K562 (cell line): Measurements from ENCODE around the gene TENM4.

Experiments used
- E2F1 ChIP-seq: sonication (generic); formaldehyde crosslinking; IDR thresholded peaks from 2 replicates; pipeline ENCODE4 v1.8.1; 2023; ENCODE audit warnings: mild to moderate bottlenecking, missing genetic modification reagents, moderate library complexity
- KHSRP ChIP-seq: fragments of 450-650 bp; IDR thresholded peaks from 2 replicates; pipeline ENCODE4 v1.6.1; 2017
- MCM5 ChIP-seq: fragments of 450-650 bp; IDR thresholded peaks from 2 replicates; pipeline ENCODE4 v1.6.1; 2016; ENCODE audit warnings: low read depth
- NCOA2 ChIP-seq, 2 experiments: fragments of 450-650 bp; IDR thresholded peaks; 2 replicates each; pipeline ENCODE4 v1.6.1; 2018; ENCODE audit warnings: mild to moderate bottlenecking in 2 of 2, moderate library complexity in 1 of 2; ENCODE audit not compliant: partially characterized antibody in 2 of 2
- NCOA6 ChIP-seq: fragments of 450-650 bp; IDR thresholded peaks from 2 replicates; pipeline ENCODE4 v1.6.1; 2017; ENCODE audit warnings: mild to moderate bottlenecking
- POLR2A ChIP-seq: fragments of 450-650 bp; conservative IDR thresholded peaks from 2 replicates; pipeline ENCODE4 v1.6.1; 2016
- ZBTB7A ChIP-seq: IDR thresholded peaks from 2 replicates; pipeline ENCODE4 v1.6.1; 2011; ENCODE audit warnings: low read depth, mild to moderate bottlenecking, low read length, moderate library complexity, borderline replicate concordance; ENCODE audit not compliant: control insufficient read depth

GRCh38 chr11:79253280-79253679 is 187.6 kb downstream of the TENM4 start:
- TF ChIP-seq MCM5 (no peak), KHSRP (no peak), NCOA2 (IDR thresholded peaks at IDR 0.05; ENCODE audit: partially characterized antibody in 2 of 2) (no peak), ZBTB7A (no peak), POLR2A (no peak), NCOA6 (no peak), E2F1 (no peak)
